Activated naive CD4-positive, alpha-beta T cell treated with anti-CD3 and anti-CD28 coated beads, Interleukin-2, amount 50 U/mL, for 24 hours (primary cell): ENCODE measurements around the gene SLC37A1.

Experiments
- H3K27ac Mint-ChIP-seq: one replicate; pipeline ENCODE4 v1.8.0; 2021; ENCODE audit warnings: mild to moderate bottlenecking, mixed read lengths
- H3K27me3 Mint-ChIP-seq: one replicate; pipeline ENCODE4 v1.8.0; 2021; ENCODE audit warnings: mixed read lengths
- H3K36me3 Mint-ChIP-seq: one replicate; pipeline ENCODE4 v1.8.0; 2021; ENCODE audit warnings: mixed read lengths
- H3K4me1 Mint-ChIP-seq: one replicate; pipeline ENCODE4 v1.8.0; 2021; ENCODE audit warnings: mixed read lengths
- H3K4me3 Mint-ChIP-seq: one replicate; pipeline ENCODE4 v1.8.0; 2021; ENCODE audit warnings: mild to moderate bottlenecking, mixed read lengths
- H3K9me3 Mint-ChIP-seq: one replicate; pipeline ENCODE4 v1.8.0; 2021; ENCODE audit warnings: mixed read lengths

Gene SLC37A1

GRCh38 chr21:42563261-42563660 is 49.6 kb downstream of the SLC37A1 start:
- H3K27me3 Mint-ChIP-seq: no peaks in the 10 kb centered on the region
- no peak overlapping the region for H3K27ac Mint-ChIP-seq

GRCh38 chr21:42563686-42564085 is 50.0 kb downstream of the SLC37A1 start:
- Mint-ChIP-seq H3K36me3 (peaks cover 7% of the 10 kb centered on the region), H3K4me1 (no peaks in the 10 kb centered on the region), H3K9me3 (no peaks in the 10 kb centered on the region), H3K4me3 (no peak overlapping the region), H3K27me3 (no peaks in the 10 kb centered on the region), H3K27ac (no peak overlapping the region)

More at GRCh38 chr21:42563261-42563660, 49.6 kb downstream of the SLC37A1 start:
- Mint-ChIP-seq H3K4me1 (no peaks in the 10 kb centered on the region), H3K36me3 (peaks cover 5% of the 10 kb centered on the region), H3K9me3 (no peaks in the 10 kb centered on the region), H3K4me3 (no peak overlapping the region)

GRCh38 chr21:42564561-42564971 is 50.9 kb downstream of the SLC37A1 start:
- Mint-ChIP-seq H3K9me3 (no peaks in the 10 kb centered on the region), H3K36me3 (peaks cover 7% of the 10 kb centered on the region)

GRCh38 chr21:42565206-42565810 is 51.7 kb downstream of the SLC37A1 start:
- H3K36me3 Mint-ChIP-seq: peaks cover 6% of the 10 kb centered on the region
- no peaks in the 10 kb centered on the region for H3K4me1 Mint-ChIP-seq
- H3K27ac Mint-ChIP-seq: no peak overlapping the region
- H3K9me3 Mint-ChIP-seq: no peaks in the 10 kb centered on the region
- no peaks in the 10 kb centered on the region for H3K27me3 Mint-ChIP-seq
- H3K4me3 Mint-ChIP-seq: no peak overlapping the region

More at GRCh38 chr21:42564561-42564971, 50.9 kb downstream of the SLC37A1 start:
- H3K27me3 Mint-ChIP-seq: no peaks in the 10 kb centered on the region
- peak overlapping the region; percentile 51 for H3K27ac Mint-ChIP-seq
- no peaks in the 10 kb centered on the region for H3K4me1 Mint-ChIP-seq
- no peak overlapping the region for H3K4me3 Mint-ChIP-seq

- H3K36me3 Mint-ChIP-seq: peaks cover 5% of the 10 kb centered on the region
- H3K9me3 Mint-ChIP-seq: no peaks in the 10 kb centered on the region
- H3K4me1 Mint-ChIP-seq: no peaks in the 10 kb centered on the region
- no peaks in the 10 kb centered on the region for H3K27me3 Mint-ChIP-seq
- H3K4me3 Mint-ChIP-seq: no peak overlapping the region
- no peak overlapping the region for H3K27ac Mint-ChIP-seq
These were observed 52.4 kb downstream of the SLC37A1 start for GRCh38 chr21:42565886-42566523.

DNA sequence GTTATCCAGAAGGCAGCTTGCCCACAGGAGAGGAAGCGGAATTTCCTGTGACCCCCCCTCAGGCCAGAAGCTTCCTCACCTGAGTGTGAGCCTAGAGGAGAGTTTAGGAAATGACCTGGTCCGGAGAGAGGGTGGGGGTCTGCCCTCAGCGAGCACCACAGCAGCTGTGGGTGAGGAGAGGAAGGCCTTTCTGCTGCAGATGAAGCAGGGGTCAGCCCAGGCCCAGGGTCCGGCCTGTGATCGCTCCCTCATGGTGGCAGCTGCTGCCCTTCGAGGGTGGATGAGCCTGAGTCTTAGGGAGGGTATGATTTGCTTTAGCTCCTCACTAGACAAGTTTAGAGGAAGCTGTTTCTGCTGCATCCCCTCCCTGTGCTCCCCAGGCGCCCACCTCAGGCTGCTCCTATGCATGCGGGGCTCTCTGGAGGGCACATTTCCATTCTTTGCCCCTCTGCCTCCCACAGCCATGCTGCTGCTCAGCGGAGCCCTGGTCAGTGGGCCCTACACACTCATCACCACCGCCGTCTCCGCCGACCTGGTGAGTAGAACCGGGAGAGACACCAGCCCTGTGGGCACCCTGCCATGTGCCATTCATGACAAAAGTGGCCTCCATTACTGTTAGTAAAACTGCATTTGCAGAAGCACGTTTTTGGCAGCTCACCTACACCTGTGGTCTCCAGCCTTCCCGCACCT is 53.0 kb downstream of the SLC37A1 start:
- peaks cover 5% of the 10 kb centered on the region for H3K36me3 Mint-ChIP-seq
- H3K4me1 Mint-ChIP-seq: no peaks in the 10 kb centered on the region
- no peak overlapping the region for H3K27ac Mint-ChIP-seq
- no peaks in the 10 kb centered on the region for H3K9me3 Mint-ChIP-seq
- H3K27me3 Mint-ChIP-seq: no peaks in the 10 kb centered on the region
- H3K4me3 Mint-ChIP-seq: no peak overlapping the region

DNA sequence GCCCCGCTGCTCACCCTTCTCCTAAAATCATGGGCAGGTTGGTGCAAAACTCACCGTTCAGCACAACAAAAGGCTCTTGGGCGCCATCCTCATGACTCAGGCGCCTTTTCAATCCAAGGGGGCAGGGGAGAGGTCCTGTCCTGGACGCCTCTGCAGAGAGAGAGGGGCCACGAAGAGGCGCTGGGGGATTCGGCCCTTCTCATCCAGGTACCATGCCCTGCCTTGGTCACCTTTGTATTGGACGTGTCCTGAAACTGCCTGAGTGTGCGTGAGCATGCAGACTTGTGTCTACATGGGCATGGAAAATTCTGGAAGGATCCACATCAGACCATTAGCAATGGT is 53.5 kb downstream of the SLC37A1 start:
- no peaks in the 10 kb centered on the region for H3K4me1 Mint-ChIP-seq
- H3K9me3 Mint-ChIP-seq: no peaks in the 10 kb centered on the region
- H3K27ac Mint-ChIP-seq: no peak overlapping the region
- no peak overlapping the region for H3K4me3 Mint-ChIP-seq
- no peaks in the 10 kb centered on the region for H3K27me3 Mint-ChIP-seq
- H3K36me3 Mint-ChIP-seq: peaks cover 6% of the 10 kb centered on the region

DNA sequence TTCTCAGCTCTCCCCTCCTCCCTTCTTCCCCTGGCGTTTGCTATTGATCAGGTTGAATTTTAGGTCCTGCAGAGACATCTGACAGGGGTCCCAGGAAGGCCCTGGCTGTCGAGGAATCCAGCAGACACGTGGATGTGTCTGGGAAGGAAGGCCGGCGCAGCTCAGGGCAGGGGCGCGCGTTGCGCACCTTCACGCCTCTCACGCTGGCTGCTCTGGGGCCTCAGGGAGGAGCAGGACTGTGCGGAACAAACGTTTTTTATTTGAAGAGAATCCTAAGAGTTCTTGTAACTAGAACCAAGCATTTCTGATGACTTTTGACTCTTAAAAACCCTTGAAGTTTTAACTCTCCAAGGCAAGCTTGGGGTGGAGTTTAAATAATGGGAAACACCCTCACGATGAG is 54.2 kb downstream of the SLC37A1 start:
- peaks cover 8% of the 10 kb centered on the region for H3K36me3 Mint-ChIP-seq

DNA sequence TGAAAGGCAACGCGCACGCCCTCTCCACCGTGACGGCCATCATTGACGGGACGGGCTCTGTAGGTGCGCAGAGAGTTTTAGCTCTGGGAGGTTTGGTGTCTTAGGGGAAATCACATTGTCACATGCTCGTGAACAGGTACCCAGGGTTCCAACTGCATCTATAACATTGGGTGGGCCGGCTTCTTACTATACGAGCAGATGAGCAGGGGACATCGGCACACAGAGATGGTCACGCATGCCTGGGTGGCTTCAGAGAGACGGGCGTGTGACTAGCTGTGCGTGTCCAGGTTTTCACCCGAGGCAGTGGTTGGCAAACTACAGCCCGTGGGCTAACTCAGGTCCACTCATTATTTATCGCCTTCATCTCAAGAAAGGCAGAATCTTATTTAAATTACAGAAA is 54.7 kb downstream of the SLC37A1 start:
- Mint-ChIP-seq H3K27ac (no peak overlapping the region), H3K4me1 (no peaks in the 10 kb centered on the region), H3K36me3 (peaks cover 10% of the 10 kb centered on the region), H3K4me3 (no peak overlapping the region), H3K27me3 (no peaks in the 10 kb centered on the region), H3K9me3 (no peaks in the 10 kb centered on the region)

More for the DNA sequence above, 54.2 kb downstream of the SLC37A1 start:
- Mint-ChIP-seq H3K9me3 (no peaks in the 10 kb centered on the region), H3K27me3 (no peaks in the 10 kb centered on the region), H3K27ac (no peak overlapping the region), H3K4me3 (no peak overlapping the region), H3K4me1 (no peaks in the 10 kb centered on the region)

GRCh38 chr21:42568866-42569731 is 55.4 kb downstream of the SLC37A1 start:
- no peaks in the 10 kb centered on the region for H3K27me3 Mint-ChIP-seq
- H3K36me3 Mint-ChIP-seq: peaks cover 12% of the 10 kb centered on the region
- H3K4me1 Mint-ChIP-seq: no peaks in the 10 kb centered on the region
- no peak overlapping the region for H3K27ac Mint-ChIP-seq
- no peaks in the 10 kb centered on the region for H3K9me3 Mint-ChIP-seq
- no peak overlapping the region for H3K4me3 Mint-ChIP-seq

DNA sequence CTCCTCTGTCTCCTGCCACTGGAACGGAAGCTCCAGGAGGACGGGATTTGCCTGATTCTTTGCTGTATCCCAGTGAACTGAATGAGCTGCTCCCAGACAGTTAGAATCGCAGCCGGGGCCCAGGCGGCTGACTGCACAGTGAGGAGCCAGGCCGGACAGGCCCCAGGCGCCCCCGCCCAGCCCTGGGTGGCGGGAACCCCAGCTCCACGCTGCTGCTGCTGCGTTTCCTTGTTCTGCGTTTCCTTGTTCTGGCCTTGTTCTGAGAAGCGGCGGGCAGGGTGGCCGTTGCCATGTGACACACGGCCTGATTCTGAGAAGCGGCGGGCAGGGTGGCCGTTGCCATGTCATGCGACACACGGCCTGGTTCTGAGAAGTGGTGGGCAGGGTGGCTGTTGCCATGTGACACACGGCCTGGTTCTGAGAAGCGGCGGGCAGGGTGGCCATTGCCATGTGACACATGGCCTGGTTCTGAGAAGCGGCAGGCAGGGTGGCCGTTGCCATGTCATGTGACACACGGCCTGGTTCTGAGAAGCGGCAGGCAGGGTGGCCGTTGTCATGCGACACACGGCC is 56.2 kb downstream of the SLC37A1 start:
- no peaks in the 10 kb centered on the region for H3K4me1 Mint-ChIP-seq
- peaks cover 12% of the 10 kb centered on the region for H3K36me3 Mint-ChIP-seq
- H3K27ac Mint-ChIP-seq: no peak overlapping the region
- H3K27me3 Mint-ChIP-seq: no peaks in the 10 kb centered on the region
- H3K4me3 Mint-ChIP-seq: no peak overlapping the region
- H3K9me3 Mint-ChIP-seq: no peaks in the 10 kb centered on the region

GRCh38 chr21:42570362-42570761 is 56.7 kb downstream of the SLC37A1 start:
- Mint-ChIP-seq H3K9me3 (no peaks in the 10 kb centered on the region), H3K4me3 (no peak overlapping the region), H3K4me1 (no peaks in the 10 kb centered on the region), H3K27me3 (no peaks in the 10 kb centered on the region), H3K27ac (no peak overlapping the region), H3K36me3 (peaks cover 16% of the 10 kb centered on the region)

GRCh38 chr21:42570841-42571387 is 57.3 kb downstream of the SLC37A1 start:
- Mint-ChIP-seq H3K9me3 (no peaks in the 10 kb centered on the region), H3K27me3 (no peaks in the 10 kb centered on the region), H3K4me1 (no peaks in the 10 kb centered on the region), H3K36me3 (peaks cover 21% of the 10 kb centered on the region), H3K27ac (no peak overlapping the region), H3K4me3 (no peak overlapping the region)

- Mint-ChIP-seq H3K4me1 (no peaks in the 10 kb centered on the region), H3K27me3 (no peaks in the 10 kb centered on the region), H3K27ac (no peak overlapping the region), H3K36me3 (peaks cover 26% of the 10 kb centered on the region), H3K9me3 (peaks cover 3% of the 10 kb centered on the region), H3K4me3 (no peak overlapping the region)
These were observed 57.9 kb downstream of the SLC37A1 start for GRCh38 chr21:42571391-42572150.
